IMR-90 (cell line): ENCODE measurements around the gene LPCAT4.
"Not testable (repeated sequence)": the region's sequence is repeated elsewhere in the genome, so short reads cannot be mapped to it uniquely, and the experiment has no call there.

Experiments
- CEBPB ChIP-seq: IDR thresholded peaks from 2 replicates; pipeline ENCODE4 v1.6.1; 2012; ENCODE audit warnings: low read depth, low read length, improper control_type of control experiment
- CHD1 ChIP-seq: IDR thresholded peaks from 2 replicates; pipeline ENCODE4 v1.6.1; 2012; ENCODE audit warnings: low read depth, low read length, improper control_type of control experiment
- FOS ChIP-seq: fragments of 150-350 bp; IDR thresholded peaks from 2 replicates; pipeline ENCODE4 v1.6.1; 2016; ENCODE audit warnings: low read depth, low read length
- POLR2A ChIP-seq: IDR thresholded peaks from 2 replicates; pipeline ENCODE4 v1.6.1; 2012; ENCODE audit warnings: mild to moderate bottlenecking, low read depth, low read length
- RAD21 ChIP-seq: IDR thresholded peaks from 2 replicates; pipeline ENCODE4 v1.6.1; 2012; ENCODE audit warnings: low read length, improper control_type of control experiment
- RCOR1 ChIP-seq: IDR thresholded peaks from 2 replicates; pipeline ENCODE4 v1.6.1; 2012; ENCODE audit warnings: mild to moderate bottlenecking, low read length, improper control_type of control experiment; ENCODE audit not compliant: insufficient replicate concordance
- RFX5 ChIP-seq: IDR thresholded peaks from 2 replicates; pipeline ENCODE4 v1.8.0; 2012; ENCODE audit warnings: low read depth, mild to moderate bottlenecking, low read length, moderate library complexity
- TF ChIP-seq, protein P1 (sequence below): conservative IDR thresholded peaks from 2 replicates; pipeline ENCODE4 v1.5.1; 2012; ENCODE audit warnings: mild to moderate bottlenecking, low read depth, low read length, improper control_type of control experiment
- TF ChIP-seq, protein P2 (sequence below): fragments of 150-350 bp; IDR thresholded peaks from 2 replicates; pipeline ENCODE4 v1.6.1; 2017; ENCODE audit warnings: mild to moderate bottlenecking, antibody characterized with exemption, low read length, low read depth

DNA sequence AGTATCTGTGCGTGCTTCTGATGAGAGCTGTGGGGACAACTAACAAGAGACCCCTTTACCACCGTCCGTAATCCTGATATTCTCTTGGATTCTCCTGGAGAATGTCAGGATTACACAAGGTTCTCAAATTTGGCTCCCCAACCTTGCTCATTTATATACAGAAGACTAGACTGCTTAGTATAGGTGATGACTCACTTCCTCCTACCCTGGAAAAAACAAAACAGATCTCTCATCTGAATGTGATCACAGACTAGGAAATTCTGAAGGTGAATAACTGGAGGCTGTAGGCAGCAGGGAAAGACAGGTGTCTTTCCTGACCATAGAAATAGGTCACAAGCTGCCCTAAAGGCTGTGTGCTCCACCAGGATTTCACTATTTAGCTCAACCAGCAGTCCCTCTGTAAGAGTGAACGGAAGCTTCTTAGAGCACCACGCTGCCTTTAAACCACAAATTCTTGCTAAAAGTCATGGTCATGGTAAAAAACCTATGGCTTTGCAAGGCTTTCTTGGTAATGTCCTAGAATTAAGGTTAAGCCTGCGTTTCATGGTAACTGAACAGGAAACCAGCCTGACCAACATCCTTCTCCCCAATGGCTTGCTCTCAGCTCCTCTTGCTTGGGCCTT, 30.8 kb upstream of the LPCAT4 start:
- TF ChIP-seq CEBPB, RAD21, FOS, POLR2A, RCOR1, RFX5, CHD1: not testable (repeated sequence)
- TF ChIP-seq, protein P1, sequence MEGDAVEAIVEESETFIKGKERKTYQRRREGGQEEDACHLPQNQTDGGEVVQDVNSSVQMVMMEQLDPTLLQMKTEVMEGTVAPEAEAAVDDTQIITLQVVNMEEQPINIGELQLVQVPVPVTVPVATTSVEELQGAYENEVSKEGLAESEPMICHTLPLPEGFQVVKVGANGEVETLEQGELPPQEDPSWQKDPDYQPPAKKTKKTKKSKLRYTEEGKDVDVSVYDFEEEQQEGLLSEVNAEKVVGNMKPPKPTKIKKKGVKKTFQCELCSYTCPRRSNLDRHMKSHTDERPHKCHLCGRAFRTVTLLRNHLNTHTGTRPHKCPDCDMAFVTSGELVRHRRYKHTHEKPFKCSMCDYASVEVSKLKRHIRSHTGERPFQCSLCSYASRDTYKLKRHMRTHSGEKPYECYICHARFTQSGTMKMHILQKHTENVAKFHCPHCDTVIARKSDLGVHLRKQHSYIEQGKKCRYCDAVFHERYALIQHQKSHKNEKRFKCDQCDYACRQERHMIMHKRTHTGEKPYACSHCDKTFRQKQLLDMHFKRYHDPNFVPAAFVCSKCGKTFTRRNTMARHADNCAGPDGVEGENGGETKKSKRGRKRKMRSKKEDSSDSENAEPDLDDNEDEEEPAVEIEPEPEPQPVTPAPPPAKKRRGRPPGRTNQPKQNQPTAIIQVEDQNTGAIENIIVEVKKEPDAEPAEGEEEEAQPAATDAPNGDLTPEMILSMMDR, result not testable (repeated sequence)
- TF ChIP-seq, protein P2, sequence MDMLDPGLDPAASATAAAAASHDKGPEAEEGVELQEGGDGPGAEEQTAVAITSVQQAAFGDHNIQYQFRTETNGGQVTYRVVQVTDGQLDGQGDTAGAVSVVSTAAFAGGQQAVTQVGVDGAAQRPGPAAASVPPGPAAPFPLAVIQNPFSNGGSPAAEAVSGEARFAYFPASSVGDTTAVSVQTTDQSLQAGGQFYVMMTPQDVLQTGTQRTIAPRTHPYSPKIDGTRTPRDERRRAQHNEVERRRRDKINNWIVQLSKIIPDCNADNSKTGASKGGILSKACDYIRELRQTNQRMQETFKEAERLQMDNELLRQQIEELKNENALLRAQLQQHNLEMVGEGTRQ, result not testable (repeated sequence)
